Esophagus muscularis mucosa (tissue), 4 donors: Measurements from ENCODE around the gene CCNY. TPM values are rescaled to one million over a fixed set of nuclear protein-coding genes. Genes with fewer than 3 reads are reported as not detected.

ENCODE experiments used
- DNase-seq: peaks from one replicate; pipeline ENCODE4 v3.0.0-alpha.2; 2017; ENCODE audit errors: extremely low spot score
- H3K27ac ChIP-seq, 4 donors: fragments of 200-600 bp; sonication (generic); replicated peaks in 1 of 4; 1 replicate in 3 of 4; 2 replicates in 1 of 4; pipeline ENCODE4 v1.5.1; 2016 to 2019; ENCODE audit warnings: mild to moderate bottlenecking in 1 of 4
- H3K27me3 ChIP-seq, 4 donors: fragments of 200-600 bp; sonication (generic); one replicate each; pipeline versions ENCODE4 v1.5.1 to v1.6.0; 2016 to 2019
- H3K36me3 ChIP-seq, 4 donors: fragments of 200-600 bp; sonication (generic); one replicate each; pipeline ENCODE4 v1.5.1; 2016 to 2019
- H3K4me1 ChIP-seq, 4 donors: fragments of 200-600 bp; sonication (generic); one replicate each; pipeline ENCODE4 v1.5.1; 2016 to 2019
- H3K4me3 ChIP-seq, 4 donors: fragments of 200-600 bp; sonication (generic); 1 replicate in 2 of 4; 2 replicates in 2 of 4; pipeline ENCODE4 v1.5.1; 2016 to 2019; ENCODE audit warnings: mild to moderate bottlenecking in 4 of 4, moderate library complexity in 1 of 4
- H3K9me3 ChIP-seq, 4 donors: fragments of 200-600 bp; sonication (generic); 1 replicate in 3 of 4; 2 replicates in 1 of 4; pipeline ENCODE4 v1.5.1; 2016 to 2019
- EP300 ChIP-seq: sonication (generic); formaldehyde crosslinking; IDR thresholded peaks from one replicate; pipeline ENCODE4 v1.6.1; 2017; ENCODE audit warnings: antibody characterized with exemption
- POLR2A ChIP-seq: fragments of 450-650 bp; IDR thresholded peaks from one replicate; pipeline ENCODE4 v1.6.1; 2017; ENCODE audit warnings: antibody characterized with exemption, moderate library complexity, mild to moderate bottlenecking, low read depth
- POLR2AphosphoS5 ChIP-seq, 2 donors: sonication (generic); formaldehyde crosslinking; IDR thresholded peaks; one replicate each; pipeline ENCODE4 v1.6.1; 2017; ENCODE audit warnings: antibody characterized with exemption in 2 of 2
- WGBS: methylation state at CpG from one replicate; pipeline ENCODE4 v1.1.5; 2018; 5-methylcytosine and 5-hydroxymethylcytosine counted together
- intact Hi-C: fragments of 100-400 bp; cut with DNase I; formaldehyde crosslinking; loops from one replicate; pipeline ENCODE4 v1.15.1; 2023
- total RNA-seq, 4 donors: library from RNA; depleted of rRNA; stranded (reverse); fragments of >200 nt; gene quantifications; one replicate each; pipeline versions ENCODE4 v1.1.0 to v1.2.1, GENCODE V29; 2016
- TF ChIP-seq, protein P1 (sequence below), 3 experiments: fragments of 200-600 bp in 2 of 3; fragments of 450-650 bp in 1 of 3; sonication (generic) in 2 of 3; IDR thresholded peaks; one replicate each; pipeline ENCODE4 v1.5.1; 2017 to 2019; ENCODE audit warnings: antibody characterized with exemption in 3 of 3, mild to moderate bottlenecking in 2 of 3, moderate library complexity in 1 of 3

CCNY gene
- total RNA-seq, 4 donors from 2014 or later = 36.6 to 53.5 (median 47.0) TPM

DNA sequence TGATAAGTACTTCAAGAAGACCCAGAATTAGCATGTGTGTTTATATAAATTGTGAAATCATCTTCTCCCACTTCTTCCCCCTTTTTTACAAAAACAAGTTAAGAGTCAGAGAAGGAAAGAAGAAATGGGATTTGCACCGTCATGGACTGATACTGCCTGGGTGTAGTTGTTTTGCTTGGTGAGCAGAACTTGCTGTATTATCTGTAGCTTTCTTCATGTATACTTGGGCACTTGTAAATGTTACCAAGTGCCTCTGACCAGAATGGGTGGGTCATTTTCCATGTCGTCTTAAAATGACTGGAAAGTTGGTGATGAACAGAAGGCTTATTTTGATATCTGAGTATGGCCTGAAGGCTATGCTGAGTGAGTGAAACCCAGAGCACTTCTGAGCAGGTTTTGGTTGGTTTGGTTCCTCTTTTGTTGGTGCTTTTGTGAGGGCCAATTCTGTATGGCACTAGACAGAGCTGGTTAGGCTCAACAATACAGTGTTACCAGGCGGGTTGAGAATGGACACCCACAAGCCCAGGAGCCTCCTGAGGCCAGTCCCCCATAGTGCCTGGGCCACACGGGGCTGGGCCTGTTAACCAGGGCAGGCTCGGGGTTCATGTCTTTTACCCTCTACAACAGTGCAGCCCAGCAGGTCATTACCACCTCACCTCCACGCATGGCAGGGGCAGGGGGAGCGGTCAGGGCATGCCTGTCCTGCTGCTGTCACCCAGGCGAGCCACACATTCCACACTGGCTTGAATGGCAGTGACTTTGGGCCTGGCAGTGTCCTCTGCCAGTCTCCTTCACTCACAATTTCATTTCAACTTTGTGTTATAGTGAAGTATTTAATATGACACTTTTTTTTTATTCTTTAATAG lies 115.1 kb downstream of the CCNY start:
- intact Hi-C loops = loop anchor here (10.0 kb wide), 1 partner anchor 117 kb away; the partner anchor contains the start of gene CCNY
- Histone ChIP-seq H3K27ac (peak overlapping the region; percentile 45 to 63 (median 55)), H3K36me3 (no peaks in the 10 kb centered on the region), H3K27me3 (no peaks in the 10 kb centered on the region), H3K9me3 (no peaks in the 10 kb centered on the region), H3K4me3 (no peak overlapping the region), H3K4me1 (peaks cover 85 to 93% (median 92%) of the 10 kb centered on the region in 4 donors)
- TF ChIP-seq POLR2A (no peak), EP300 (no peak), POLR2AphosphoS5 (IDR thresholded peaks at IDR 0.05) (no peak)
- TF ChIP-seq, protein P1, sequence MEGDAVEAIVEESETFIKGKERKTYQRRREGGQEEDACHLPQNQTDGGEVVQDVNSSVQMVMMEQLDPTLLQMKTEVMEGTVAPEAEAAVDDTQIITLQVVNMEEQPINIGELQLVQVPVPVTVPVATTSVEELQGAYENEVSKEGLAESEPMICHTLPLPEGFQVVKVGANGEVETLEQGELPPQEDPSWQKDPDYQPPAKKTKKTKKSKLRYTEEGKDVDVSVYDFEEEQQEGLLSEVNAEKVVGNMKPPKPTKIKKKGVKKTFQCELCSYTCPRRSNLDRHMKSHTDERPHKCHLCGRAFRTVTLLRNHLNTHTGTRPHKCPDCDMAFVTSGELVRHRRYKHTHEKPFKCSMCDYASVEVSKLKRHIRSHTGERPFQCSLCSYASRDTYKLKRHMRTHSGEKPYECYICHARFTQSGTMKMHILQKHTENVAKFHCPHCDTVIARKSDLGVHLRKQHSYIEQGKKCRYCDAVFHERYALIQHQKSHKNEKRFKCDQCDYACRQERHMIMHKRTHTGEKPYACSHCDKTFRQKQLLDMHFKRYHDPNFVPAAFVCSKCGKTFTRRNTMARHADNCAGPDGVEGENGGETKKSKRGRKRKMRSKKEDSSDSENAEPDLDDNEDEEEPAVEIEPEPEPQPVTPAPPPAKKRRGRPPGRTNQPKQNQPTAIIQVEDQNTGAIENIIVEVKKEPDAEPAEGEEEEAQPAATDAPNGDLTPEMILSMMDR (IDR thresholded peaks at IDR 0.05) = no peak
- WGBS = 75% methylated on average over 7 of the region's 8 CpGs
- DNase-seq = no peak

DNA sequence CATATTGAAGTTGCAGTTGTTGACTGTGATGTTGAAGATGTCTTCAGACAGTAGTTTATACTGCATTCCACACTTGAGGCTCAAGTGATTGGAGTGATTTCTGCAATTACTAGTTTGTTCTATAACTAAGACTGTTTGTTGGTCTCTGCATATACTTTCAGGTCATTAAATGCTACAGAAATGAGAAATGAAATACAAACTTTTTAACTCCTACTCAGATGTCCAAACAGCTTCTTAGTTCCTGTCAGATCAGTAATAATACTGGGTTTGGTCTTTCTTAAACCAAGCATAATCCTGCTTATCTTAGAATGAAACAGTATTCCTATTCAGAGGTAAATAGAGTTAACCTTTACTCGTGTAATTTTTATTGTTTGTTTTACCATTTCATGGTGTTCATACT lies 115.9 kb downstream of the CCNY start:
- H3K27ac ChIP-seq = peak overlapping the region in 1 of 4 donors; percentile 49
- peaks cover 81 to 91% (median 85%) of the 10 kb centered on the region in 4 donors for H3K4me1 ChIP-seq
- DNase-seq = no peak
- H3K36me3 ChIP-seq = no peaks in the 10 kb centered on the region
- no peak overlapping the region for H3K4me3 ChIP-seq
- no peaks in the 10 kb centered on the region for H3K27me3 ChIP-seq
- no peaks in the 10 kb centered on the region for H3K9me3 ChIP-seq
- TF ChIP-seq POLR2A (no peak), EP300 (no peak), POLR2AphosphoS5 (IDR thresholded peaks at IDR 0.05) (no peak)
- TF ChIP-seq, protein P1 (IDR thresholded peaks at IDR 0.05) = no peak
- WGBS = 71% methylated on average over 1 of the region's 1 CpG
- intact Hi-C loops = loop anchor here (10.0 kb wide), 1 partner anchor 117 kb away; the partner anchor contains the start of gene CCNY

DNA sequence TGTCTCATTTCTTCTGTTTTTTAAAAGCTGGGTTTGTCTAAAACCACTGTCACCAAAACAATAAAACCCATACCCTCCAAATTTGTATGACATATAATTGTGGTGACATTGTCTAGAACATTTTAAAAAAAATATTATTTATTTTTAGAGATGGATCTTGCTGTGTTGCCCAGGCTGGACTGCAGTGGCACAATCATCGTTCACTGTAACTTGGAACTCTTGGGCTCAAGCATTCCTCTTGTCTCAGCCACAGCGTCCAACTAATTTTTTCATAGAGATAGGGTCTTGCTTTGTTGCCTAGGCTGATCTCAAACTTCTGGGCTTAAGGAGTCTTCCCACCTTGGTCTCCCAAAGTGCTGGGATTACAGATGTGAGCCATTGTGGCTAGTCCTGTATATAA lies 116.5 kb downstream of the CCNY start:
- intact Hi-C loops = loop anchor here (10.0 kb wide), 1 partner anchor 118 kb away; the partner anchor contains the start of gene CCNY
- H3K4me3 ChIP-seq = no peak overlapping the region
- H3K4me1 ChIP-seq = peaks cover 81 to 84% (median 83%) of the 10 kb centered on the region in 4 donors
- no peaks in the 10 kb centered on the region for H3K36me3 ChIP-seq
- H3K27ac ChIP-seq = no peak overlapping the region
- WGBS = 100% methylated on average over 2 of the region's 2 CpGs
- H3K27me3 ChIP-seq = no peaks in the 10 kb centered on the region
- TF ChIP-seq, protein P1 (IDR thresholded peaks at IDR 0.05) = no peak
- TF ChIP-seq POLR2AphosphoS5 (IDR thresholded peaks at IDR 0.05) = no peak
- TF ChIP-seq POLR2A = no peak
- TF ChIP-seq EP300 = no peak
- DNase-seq = no peak
- no peaks in the 10 kb centered on the region for H3K9me3 ChIP-seq

DNA sequence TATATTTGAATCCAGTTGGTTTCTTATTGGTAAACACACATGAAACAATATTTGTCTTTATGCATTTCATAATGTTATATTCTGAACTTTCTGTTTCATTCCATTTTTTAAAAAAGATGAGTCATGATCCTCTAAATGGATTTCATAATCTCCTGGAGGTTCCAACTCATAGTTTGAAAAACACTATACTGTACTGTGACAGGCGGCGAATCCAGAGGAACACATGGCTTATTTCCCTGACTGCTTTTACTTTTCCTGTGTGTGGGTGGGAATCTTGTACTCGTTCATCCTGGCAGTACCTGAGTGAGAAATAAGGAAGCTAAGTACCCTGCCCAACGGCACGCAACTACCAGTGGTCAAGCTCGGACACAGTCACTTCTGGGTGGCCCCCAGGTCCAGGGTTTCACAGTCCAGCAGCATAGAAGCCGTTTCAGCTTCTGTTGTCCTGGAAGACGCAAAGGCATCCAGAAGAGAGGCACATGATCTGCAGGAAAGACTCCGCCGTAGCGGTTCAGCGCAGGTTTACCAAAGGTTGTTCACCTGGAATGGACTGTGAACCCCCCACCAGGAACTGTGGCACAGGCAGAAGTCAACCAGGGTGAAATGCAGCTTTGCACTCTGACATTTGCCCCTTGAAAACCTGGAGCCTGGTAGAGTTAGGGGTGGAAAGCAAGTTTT lies 117.7 kb downstream of the CCNY start:
- WGBS = 55% methylated on average over 10 of the region's 12 CpGs
- Histone ChIP-seq H3K36me3 (no peaks in the 10 kb centered on the region), H3K4me3 (peak overlapping the region in 2 of 4 donors; percentile 28 to 29), H3K27me3 (no peaks in the 10 kb centered on the region), H3K4me1 (peaks cover 80 to 83% (median 82%) of the 10 kb centered on the region in 4 donors), H3K27ac (peak overlapping the region in 2 of 4 donors; percentile 41 to 56), H3K9me3 (no peaks in the 10 kb centered on the region)
- no peak for DNase-seq
- intact Hi-C loops = loop anchor here (10.0 kb wide), 1 partner anchor 119 kb away; the partner anchor contains the start of gene CCNY
- TF ChIP-seq EP300 = no peak
- no peak for TF ChIP-seq POLR2A
- TF ChIP-seq, protein P1 (IDR thresholded peaks at IDR 0.05) = no peak
- TF ChIP-seq POLR2AphosphoS5 (IDR thresholded peaks at IDR 0.05) = no peak
